ENCODE data around the gene ADNP2. TPM values are rescaled to one million over a fixed set of nuclear protein-coding genes. Genes with fewer than 3 reads are reported as not detected.

ADNP2 gene
- total RNA-seq, 4 donors from 2014 or later, result 17.1 to 18.9 (median 17.3) TPM

- Histone ChIP-seq H3K36me3 (no peaks in the 10 kb centered on the region), H3K4me3 (no peak overlapping the region), H3K4me1 (no peaks in the 10 kb centered on the region), H3K27me3 (no peaks in the 10 kb centered on the region), H3K27ac (replicated peaks in 1 of 4) (no peak overlapping the region), H3K9me3 (no peaks in the 10 kb centered on the region)
- DNase-seq (ENCODE audit: extremely low spot score), result no peak
- intact Hi-C loops (cut with DNase I), result no loop called here
- 92% methylated on average over 17 of the region's 20 CpGs for WGBS
- no peak for TF ChIP-seq POLR2AphosphoS5 (IDR thresholded peaks at IDR 0.05)
- TF ChIP-seq EP300 (IDR thresholded peaks at IDR 0.05), result no peak
- TF ChIP-seq POLR2A (IDR thresholded peaks at IDR 0.05; ENCODE audit: low read depth), result no peak
- no peak for TF ChIP-seq CTCF (IDR thresholded peaks at IDR 0.05)
Measured at GRCh38 chr18:80188643-80189530, 79.8 kb downstream of the ADNP2 start.

GRCh38 chr18:80189531-80189865, 80.4 kb downstream of the ADNP2 start:
- H3K36me3 ChIP-seq, result no peaks in the 10 kb centered on the region
- H3K9me3 ChIP-seq, result no peaks in the 10 kb centered on the region
- H3K4me3 ChIP-seq, result no peak overlapping the region
- no peak overlapping the region for H3K27ac ChIP-seq (replicated peaks in 1 of 4)
- H3K4me1 ChIP-seq, result no peaks in the 10 kb centered on the region
- TF ChIP-seq CTCF (IDR thresholded peaks at IDR 0.05) (no peak), POLR2A (IDR thresholded peaks at IDR 0.05; ENCODE audit: low read depth) (no peak), POLR2AphosphoS5 (IDR thresholded peaks at IDR 0.05) (no peak), EP300 (IDR thresholded peaks at IDR 0.05) (no peak)
- no peaks in the 10 kb centered on the region for H3K27me3 ChIP-seq
- intact Hi-C loops (cut with DNase I), result no loop called here
- WGBS, result 90% methylated on average over 10 of the region's 10 CpGs
- DNase-seq (ENCODE audit: extremely low spot score), result no peak

Other genes with a start within 250 kb of the ADNP2 start
- 10 to 100 TPM; 27.0 to 46.4 (median 41.5) TPM for gene SLC66A2, start 157.6 kb upstream of the ADNP2 start, total RNA-seq
- gene HSBP1L1, start 144.6 kb upstream of the ADNP2 start, total RNA-seq, result 1 to 10 TPM; 4.6 to 7.2 (median 6.6) TPM
- 10 to 100 TPM; 21.6 to 44.9 (median 38.9) TPM for gene TXNL4A, start 120.7 kb upstream of the ADNP2 start, total RNA-seq
- gene RBFA, start 74.8 kb upstream of the ADNP2 start, total RNA-seq, result 10 to 100 TPM; 22.0 to 32.0 (median 25.6) TPM
- gene PARD6G, start 138.3 kb downstream of the ADNP2 start, total RNA-seq, result 10 to 100 TPM in 2 of 4 donors, 1 to 10 TPM in 2; 5.4 to 11.3 (median 10.4) TPM

Measured in esophagus muscularis mucosa (tissue), 4 donors.